ENCODE results near the gene GABRG2. TPM values are rescaled to one million over a fixed set of nuclear protein-coding genes. Genes with fewer than 3 reads are reported as not detected.
A peak's percentile ranks its signal among the peaks of the same experiment; 100 is the strongest.
"Not testable (repeated sequence)": the region's sequence is repeated elsewhere in the genome, so short reads cannot be mapped to it uniquely, and the experiment has no call there.

Gene GABRG2
- polyA plus RNA-seq (2013, experiment 1 of 2; ENCODE audit: insufficient read length), result 0.03 TPM
- polyA plus RNA-seq (2013, experiment 2 of 2; ENCODE audit: insufficient read length), result not detected

GRCh38 chr5:162067655-162068411 lies at the start of gene GABRG2:
Gene GABRG2, plus strand, starts transcription at chr5:162067773. Its CDS starts 227 bp downstream, at chr5:162068000.
- DNase-seq, result no peak

GRCh38 chr5:162025312-162025711 lies 42.3 kb upstream of the GABRG2 start:
- no peak for DNase-seq

- no peak for DNase-seq
Observed at GRCh38 chr5:162026803-162027202, 40.8 kb upstream of the GABRG2 start.

- DNase-seq, result no peak
Observed at GRCh38 chr5:162037431-162037830, 30.1 kb upstream of the GABRG2 start.

GRCh38 chr5:162047279-162047678 lies 20.3 kb upstream of the GABRG2 start:
- DNase-seq, result no peak

GRCh38 chr5:162052676-162053075 lies 14.9 kb upstream of the GABRG2 start:
- DNase-seq, result no peak

- not testable (repeated sequence) for DNase-seq
Observed at GRCh38 chr5:162055095-162055494, 12.5 kb upstream of the GABRG2 start.

- DNase-seq, result no peak
Observed at GRCh38 chr5:162067162-162067561, 411 bp upstream of the GABRG2 start.

GRCh38 chr5:162068412-162068811 lies 839 bp downstream of the GABRG2 start:
- peak; percentile 5 for DNase-seq

- no peak for DNase-seq
Observed at GRCh38 chr5:162068936-162069335, 1.4 kb downstream of the GABRG2 start.

- DNase-seq, result no peak
Observed at GRCh38 chr5:162078805-162079204, 11.2 kb downstream of the GABRG2 start.

GRCh38 chr5:162091336-162091735 lies 23.8 kb downstream of the GABRG2 start:
- DNase-seq, result no peak

- no peak for DNase-seq
Observed at GRCh38 chr5:162096448-162096847, 28.9 kb downstream of the GABRG2 start.

- DNase-seq, result no peak
Observed at GRCh38 chr5:162107591-162107990, 40.0 kb downstream of the GABRG2 start.

- DNase-seq, result no peak
Observed at GRCh38 chr5:162119801-162120200, 52.2 kb downstream of the GABRG2 start.

GRCh38 chr5:162128117-162128516 lies 60.5 kb downstream of the GABRG2 start:
- DNase-seq, result no peak

- no peak for DNase-seq
Observed at GRCh38 chr5:162132348-162132747, 64.8 kb downstream of the GABRG2 start.

GRCh38 chr5:162139190-162139589 lies 71.6 kb downstream of the GABRG2 start:
- no peak for DNase-seq

GRCh38 chr5:162154242-162154641 lies 86.7 kb downstream of the GABRG2 start:
- no peak for DNase-seq

- DNase-seq, result no peak
Observed at GRCh38 chr5:162160401-162160800, 92.8 kb downstream of the GABRG2 start.

- no peak for DNase-seq
Observed at GRCh38 chr5:162163663-162164062, 96.1 kb downstream of the GABRG2 start.

GRCh38 chr5:162174358-162174974 lies 106.9 kb downstream of the GABRG2 start:
- no peak for DNase-seq

GRCh38 chr5:162187371-162187770 lies 119.8 kb downstream of the GABRG2 start:
- DNase-seq, result no peak

- no peak for DNase-seq
Observed at GRCh38 chr5:162189719-162190118, 122.1 kb downstream of the GABRG2 start.
